Measurements from ENCODE around the gene PYCARD. TPM values are rescaled to one million over a fixed set of nuclear protein-coding genes. Genes with fewer than 3 reads are reported as not detected.

Gene PYCARD
- total and polyA plus RNA-seq, 10 of the 15 experiments (the other 5 are each of a cell fraction or from before 2014, with no cell fraction given), result 5.1 to 106 (median 45.9) TPM

GRCh38 chr16:31179747-31180459 is 22.7 kb downstream of the PYCARD start, which contains the start of gene FUS (continued):
- TF ChIP-seq ZBTB33 (IDR thresholded peaks at IDR 0.05) (no peak), MYC (IDR thresholded peaks at IDR 0.05; ENCODE audit: insufficient read depth, insufficient read length, insufficient replicate concordance, low read length, severe bottlenecking) (no peak), HCFC1 (IDR thresholded peaks at IDR 0.05; ENCODE audit: low read length) (peak; percentile 63), SMAD1 (IDR thresholded peaks at IDR 0.05; ENCODE audit: low read depth, partially characterized antibody) (peak; percentile 93), KAT2A (conservative IDR thresholded peaks at IDR 0.05; ENCODE audit: control insufficient read depth, low read depth, low read length) (no peak)

GRCh38 chr16:31179219-31179746 is 23.3 kb downstream of the PYCARD start:
- Histone ChIP-seq H3K9ac (ENCODE audit: control insufficient read depth, insufficient read depth, low read length) (peak overlapping the region; percentile 91), H3K79me2 (ENCODE audit: control insufficient read depth, insufficient read depth, low read length) (peaks cover 48% of the 10 kb centered on the region), H3K4me3 (peak overlapping the region; percentile 76), H3K9me3 (replicated peaks; ENCODE audit: control insufficient read depth, insufficient read depth, low read length) (0 out of 3 replicates have a peak, but pooled peaks cover 1% of the 10 kb centered on the region), H3K36me3 (ENCODE audit: control insufficient read depth in 2 of 2, insufficient read depth in 2 of 2, low read length in 1 of 2) (peaks cover 8 to 12% of the 10 kb centered on the region in 2 experiments), H3K27ac (ENCODE audit: control insufficient read depth, insufficient read depth) (peak overlapping the region; percentile 98), H3K27me3 (replicated peaks in 1 of 2; ENCODE audit: control insufficient read depth in 2 of 2, insufficient read depth in 2 of 2, low read length in 1 of 2) (no peaks in the 10 kb centered on the region), H4K20me1 (ENCODE audit: control insufficient read depth, insufficient read depth) (peaks cover 26% of the 10 kb centered on the region), H3K4me1 (ENCODE audit: control insufficient read depth, insufficient read depth, low read length) (peaks cover 22% of the 10 kb centered on the region), H3K4me2 (ENCODE audit: control insufficient read depth, insufficient read depth) (peak overlapping the region; percentile 100), H2AFZ (ENCODE audit: control insufficient read depth, low read depth, low read length) (peak overlapping the region; percentile 64)
- DNase-seq (ENCODE audit: low read depth, low spot score) (no peak), FAIRE-seq (no peak), ATAC-seq (peak; percentile 1)
- RAD21 ChIA-PET (ENCODE audit: unreplicated experiment), result interaction anchor here (1.2 to 2.6 kb wide), 5 partner anchors 23 to 280 kb away, joined by 3 to 20 read pairs (median 5); partner anchors contain the start of genes ARMC5 and PYCARD
- in situ Hi-C loops (cut with MboI), result no loop called here
- CTCF ChIA-PET, result interaction anchor here (1.4 to 2.9 kb wide), 6 partner anchors 24 to 281 kb away, joined by 3 to 13 read pairs (median 6); partner anchors contain the start of genes ARMC5, PYCARD and ZNF843
- SMC1A ChIA-PET (ENCODE audit: uncharacterized antibody, unreplicated experiment), result interaction anchor here (1.0 to 2.1 kb wide), 6 partner anchors 19 to 690 kb away, joined by 3 to 6 read pairs (median 4); partner anchors contain the start of genes ZNF646 and ZNF668
- under 1% methylated on average over 27 of the region's 27 CpGs for WGBS (ENCODE audit: insufficient coverage, insufficient replicate concordance, low lambda C conversion rate, missing lambda C conversion rate)
- intact Hi-C loops (cut with micrococcal nuclease; ENCODE audit: unreplicated experiment), result no loop called here
- POLR2A ChIA-PET, result interaction anchor here (0.5 to 2.5 kb wide), 9 partner anchors 14 to 280 kb away, joined by 3 to 26 read pairs (median 4); partner anchors contain the start of genes ARMC5, KAT8, PYCARD and VKORC1
- BruUV-seq (replicated peaks), result no TSS peak
- 0 out of 2 replicates have a peak, but pooled peaks have one; percentile 21 for TF ChIP-seq GATAD2B (conservative IDR thresholded peaks at IDR 0.05; ENCODE audit: low read depth)
- no peak for TF ChIP-seq ZNF24 (IDR thresholded peaks at IDR 0.05)
- peak; percentile 75; the same call in 1 of the 2 replicates for TF ChIP-seq EED (IDR thresholded peaks at IDR 0.05; ENCODE audit: low read depth)
- TF ChIP-seq ATF2 (IDR thresholded peaks at IDR 0.05; ENCODE audit: low read length), result no peak
- TF ChIP-seq NR2C1 (IDR thresholded peaks at IDR 0.05), result no peak
- TF ChIP-seq PKNOX1 (IDR thresholded peaks at IDR 0.05), result peak; percentile 17; the same call in 1 of the 2 replicates
- TF ChIP-seq HSF1 (IDR thresholded peaks at IDR 0.05; ENCODE audit: low read depth, low read length), result no peak
- TF ChIP-seq ETV6 (conservative IDR thresholded peaks at IDR 0.05 in 1 of 2, IDR thresholded peaks at IDR 0.05 in 1 of 2; ENCODE audit: borderline replicate concordance in 1 of 2, low read depth in 1 of 2), result 0 out of 4 replicates have a peak, but pooled peaks of 1 of the 2 experiments have one; percentile 2
- TF ChIP-seq POU2F2 (IDR thresholded peaks at IDR 0.05; ENCODE audit: borderline replicate concordance, low read depth, low read length), result peak; percentile 61; the same call in 2 of the 3 replicates
